Measurements from ENCODE around the gene TMC1.

Gene TMC1

DNA sequence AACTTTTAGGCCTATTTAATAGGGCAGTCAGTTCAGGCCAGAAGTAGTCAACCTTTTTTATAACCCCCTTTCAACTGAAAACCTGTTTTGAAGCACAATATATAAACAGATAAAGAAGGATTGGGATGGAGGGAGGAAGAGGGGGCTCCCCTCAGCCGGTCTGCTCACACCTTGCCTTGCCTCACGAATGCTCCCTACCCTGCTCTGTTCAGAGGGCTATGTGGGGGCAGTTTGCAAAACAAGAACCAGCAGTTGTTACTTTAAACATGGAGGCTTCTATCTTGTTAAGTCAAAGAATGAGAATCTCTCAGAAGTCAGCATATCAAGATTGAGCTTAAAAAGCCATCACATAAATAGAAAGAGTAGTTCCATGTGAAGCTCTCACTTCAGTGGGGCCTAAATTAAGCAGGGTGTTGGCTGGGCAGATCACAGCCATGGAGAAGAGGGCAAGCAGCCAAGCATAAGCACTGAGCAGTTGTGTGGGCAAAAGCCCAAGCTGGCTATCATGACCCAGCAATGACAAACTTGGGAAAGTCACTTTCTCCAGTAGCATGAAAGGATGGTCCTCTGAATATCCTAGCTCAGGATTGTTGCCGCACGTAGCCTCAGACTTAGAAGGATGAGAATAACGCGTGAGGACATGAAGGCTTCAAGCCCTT is 360.8 kb downstream of the TMC1 start:
- DNase-seq = no peak

DNA sequence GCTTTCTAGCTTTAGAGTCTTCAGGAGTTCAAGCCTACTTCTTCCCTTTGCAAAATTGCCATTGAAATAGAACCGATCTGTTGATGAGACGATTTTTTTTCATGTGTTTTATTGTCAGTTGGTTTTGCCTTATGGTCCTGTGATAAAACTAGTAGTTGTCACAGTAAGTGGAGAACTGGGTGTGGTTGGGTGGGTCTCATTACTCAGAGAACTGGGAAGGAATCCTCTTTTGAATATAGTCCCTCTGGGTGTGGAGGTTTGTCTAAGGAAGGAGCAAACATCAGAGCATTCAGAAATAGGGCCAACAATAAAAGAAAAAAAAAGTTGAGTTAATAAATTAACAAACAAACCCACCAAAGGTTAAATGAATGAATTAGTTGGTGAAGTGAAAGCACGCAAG is 362.5 kb downstream of the TMC1 start:
- no peak for DNase-seq

DNA sequence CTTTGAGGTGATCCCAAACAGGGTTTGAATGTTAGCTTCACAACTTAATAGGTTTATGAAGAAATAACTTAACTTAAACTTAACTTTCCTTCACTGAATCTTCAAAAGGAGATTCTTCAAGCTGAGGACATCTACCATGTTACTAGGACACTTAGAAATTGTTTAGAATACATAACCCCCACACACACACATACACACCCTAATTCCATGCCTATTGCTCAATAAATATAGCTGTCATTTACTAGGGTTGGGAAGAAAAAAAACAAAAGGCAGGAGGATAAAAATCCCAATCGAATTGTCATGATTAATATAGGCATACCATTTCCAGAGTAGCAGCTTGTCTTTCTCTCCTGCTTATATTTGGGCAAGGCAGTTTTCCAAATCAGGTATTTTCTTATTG is 363.1 kb downstream of the TMC1 start:
- DNase-seq = no peak
